ENCODE measurements around the gene PIK3C2A.
"Not testable (repeated sequence)": the region's sequence is repeated elsewhere in the genome, so short reads cannot be mapped to it uniquely, and the experiment has no call there.

PIK3C2A gene

GRCh38 chr11:17207317-17208256 is at the start of gene PIK3C2A:
Gene PIK3C2A (minus strand): TSS chr11:17207986. CDS start chr11:17169741, 38,245 bp downstream.
- DNase-seq (ENCODE audit: low read depth): peak; percentile 96

GRCh38 chr11:17257196-17257595 is 49.4 kb upstream of the PIK3C2A start:
- DNase-seq (ENCODE audit: low read depth): peak; percentile 94

GRCh38 chr11:17256512-17256911 is 48.7 kb upstream of the PIK3C2A start:
- DNase-seq (ENCODE audit: low read depth): peak; percentile 100

GRCh38 chr11:17252704-17253103 is 44.9 kb upstream of the PIK3C2A start:
- DNase-seq (ENCODE audit: low read depth): no peak

GRCh38 chr11:17250561-17251350 is 43.0 kb upstream of the PIK3C2A start:
- peak; percentile 33 for DNase-seq (ENCODE audit: low read depth)

GRCh38 chr11:17244046-17244445 is 36.3 kb upstream of the PIK3C2A start:
- DNase-seq (ENCODE audit: low read depth): no peak

- not testable (repeated sequence) for DNase-seq (ENCODE audit: low read depth)
Measured at GRCh38 chr11:17242954-17243353, 35.2 kb upstream of the PIK3C2A start.

- DNase-seq (ENCODE audit: low read depth): no peak
Measured at GRCh38 chr11:17240780-17241179, 33.0 kb upstream of the PIK3C2A start.

GRCh38 chr11:17239927-17240326 is 32.1 kb upstream of the PIK3C2A start:
- not testable (repeated sequence) for DNase-seq (ENCODE audit: low read depth)

- DNase-seq (ENCODE audit: low read depth): no peak
Measured at GRCh38 chr11:17238377-17238776, 30.6 kb upstream of the PIK3C2A start.

GRCh38 chr11:17233101-17233500 is 25.3 kb upstream of the PIK3C2A start:
- no peak for DNase-seq (ENCODE audit: low read depth)

- no peak for DNase-seq (ENCODE audit: low read depth)
Measured at GRCh38 chr11:17230867-17231851, 23.4 kb upstream of the PIK3C2A start.

GRCh38 chr11:17229481-17230152 is 21.8 kb upstream of the PIK3C2A start:
- DNase-seq (ENCODE audit: low read depth): peak; percentile 29

GRCh38 chr11:17228186-17228925 is 20.6 kb upstream of the PIK3C2A start:
- not testable (repeated sequence) for DNase-seq (ENCODE audit: low read depth)

GRCh38 chr11:17224727-17225126 is 16.9 kb upstream of the PIK3C2A start:
- no peak for DNase-seq (ENCODE audit: low read depth)

GRCh38 chr11:17221968-17222367 is 14.2 kb upstream of the PIK3C2A start:
- DNase-seq (ENCODE audit: low read depth): peak; percentile 91

- DNase-seq (ENCODE audit: low read depth): no peak
Measured at GRCh38 chr11:17219016-17219415, 11.2 kb upstream of the PIK3C2A start.

GRCh38 chr11:17218403-17218802 is 10.6 kb upstream of the PIK3C2A start:
- no peak for DNase-seq (ENCODE audit: low read depth)

GRCh38 chr11:17217401-17217800 is 9.6 kb upstream of the PIK3C2A start:
- no peak for DNase-seq (ENCODE audit: low read depth)

GRCh38 chr11:17214338-17214737 is 6.6 kb upstream of the PIK3C2A start:
- no peak for DNase-seq (ENCODE audit: low read depth)
